ENCODE results near the gene UTS2B. TPM values are rescaled to one million over a fixed set of nuclear protein-coding genes. Genes with fewer than 3 reads are reported as not detected.

UTS2B gene
- total and polyA plus RNA-seq, 4 donors: 0.10 to 0.76 TPM; not detected in 2

- Histone ChIP-seq H3K4me3 (ENCODE audit: low read depth in 1 of 3, low read length in 3 of 3) (no peak overlapping the region), H3K9ac (ENCODE audit: low read depth in 1 of 2, low read length in 2 of 2) (no peak overlapping the region), H3K36me3 (ENCODE audit: control insufficient read depth in 4 of 4, insufficient read depth in 3 of 4, low read depth in 1 of 4, low read length in 3 of 4) (no peaks in the 10 kb centered on the region), H3K4me1 (ENCODE audit: control insufficient read depth in 4 of 4, insufficient read depth in 4 of 4, low read length in 3 of 4) (peaks cover 0 to 12% (median 6%) of the 10 kb centered on the region in 4 donors), H3K27me3 (ENCODE audit: control insufficient read depth in 4 of 4, insufficient read depth in 4 of 4, low read length in 3 of 4) (no peaks in the 10 kb centered on the region), H3K9me3 (ENCODE audit: control insufficient read depth in 4 of 4, low read length in 3 of 4) (no peaks in the 10 kb centered on the region), H3K27ac (ENCODE audit: low read depth in 1 of 2, low read length in 2 of 2) (no peak overlapping the region)
- DNase-seq (ENCODE audit: low spot score): no peak
- TF ChIP-seq SP1 (IDR thresholded peaks at IDR 0.05): no peak
- TF ChIP-seq FOXA1 (IDR thresholded peaks at IDR 0.05): no peak
- no peak for TF ChIP-seq TAF1 (conservative IDR thresholded peaks at IDR 0.05)
- TF ChIP-seq HNF4A (conservative IDR thresholded peaks at IDR 0.05): no peak
These were observed 67.0 kb downstream of the UTS2B start for GRCh38 chr3:191263365-191263764.

- WGBS: 61% methylated on average over 1 of the region's 1 CpG
- no peaks in the 10 kb centered on the region for H3K9me3 ChIP-seq (ENCODE audit: control insufficient read depth in 4 of 4, low read length in 3 of 4)
- H3K27ac ChIP-seq (ENCODE audit: low read depth in 1 of 2, low read length in 2 of 2): no peak overlapping the region
These were observed 67.7 kb downstream of the UTS2B start for GRCh38 chr3:191262650-191263049.

More at GRCh38 chr3:191262650-191263049, 67.7 kb downstream of the UTS2B start:
- Histone ChIP-seq H3K9ac (ENCODE audit: low read depth in 1 of 2, low read length in 2 of 2) (no peak overlapping the region), H3K36me3 (ENCODE audit: control insufficient read depth in 4 of 4, insufficient read depth in 3 of 4, low read depth in 1 of 4, low read length in 3 of 4) (no peaks in the 10 kb centered on the region), H3K4me3 (ENCODE audit: low read depth in 1 of 3, low read length in 3 of 3) (no peak overlapping the region), H3K27me3 (ENCODE audit: control insufficient read depth in 4 of 4, insufficient read depth in 4 of 4, low read length in 3 of 4) (no peaks in the 10 kb centered on the region), H3K4me1 (ENCODE audit: control insufficient read depth in 4 of 4, insufficient read depth in 4 of 4, low read length in 3 of 4) (peaks cover 0 to 12% (median 6%) of the 10 kb centered on the region in 4 donors)
- DNase-seq (ENCODE audit: low spot score): no peak
- no peak for TF ChIP-seq RXRA (IDR thresholded peaks at IDR 0.05)
- TF ChIP-seq FOXA2 (IDR thresholded peaks at IDR 0.05): no peak
- no peak for TF ChIP-seq ZBTB33 (IDR thresholded peaks at IDR 0.05)
- TF ChIP-seq JUND (IDR thresholded peaks at IDR 0.05): no peak
- TF ChIP-seq TAF1 (conservative IDR thresholded peaks at IDR 0.05): no peak
- TF ChIP-seq, protein P1, sequence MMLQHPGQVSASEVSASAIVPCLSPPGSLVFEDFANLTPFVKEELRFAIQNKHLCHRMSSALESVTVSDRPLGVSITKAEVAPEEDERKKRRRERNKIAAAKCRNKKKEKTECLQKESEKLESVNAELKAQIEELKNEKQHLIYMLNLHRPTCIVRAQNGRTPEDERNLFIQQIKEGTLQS (IDR thresholded peaks at IDR 0.05): no peak
- no peak for TF ChIP-seq YY1 (IDR thresholded peaks at IDR 0.05)
- TF ChIP-seq FOXA1 (IDR thresholded peaks at IDR 0.05): no peak
- no peak for TF ChIP-seq SP1 (IDR thresholded peaks at IDR 0.05)
- TF ChIP-seq HNF4G (IDR thresholded peaks at IDR 0.05): no peak
- TF ChIP-seq EGR1 (IDR thresholded peaks at IDR 0.05; ENCODE audit: low read depth in 2 of 2): no peak
- TF ChIP-seq REST (IDR thresholded peaks at IDR 0.05): no peak
- TF ChIP-seq NR2F2 (IDR thresholded peaks at IDR 0.05): no peak
- TF ChIP-seq, protein P2, sequence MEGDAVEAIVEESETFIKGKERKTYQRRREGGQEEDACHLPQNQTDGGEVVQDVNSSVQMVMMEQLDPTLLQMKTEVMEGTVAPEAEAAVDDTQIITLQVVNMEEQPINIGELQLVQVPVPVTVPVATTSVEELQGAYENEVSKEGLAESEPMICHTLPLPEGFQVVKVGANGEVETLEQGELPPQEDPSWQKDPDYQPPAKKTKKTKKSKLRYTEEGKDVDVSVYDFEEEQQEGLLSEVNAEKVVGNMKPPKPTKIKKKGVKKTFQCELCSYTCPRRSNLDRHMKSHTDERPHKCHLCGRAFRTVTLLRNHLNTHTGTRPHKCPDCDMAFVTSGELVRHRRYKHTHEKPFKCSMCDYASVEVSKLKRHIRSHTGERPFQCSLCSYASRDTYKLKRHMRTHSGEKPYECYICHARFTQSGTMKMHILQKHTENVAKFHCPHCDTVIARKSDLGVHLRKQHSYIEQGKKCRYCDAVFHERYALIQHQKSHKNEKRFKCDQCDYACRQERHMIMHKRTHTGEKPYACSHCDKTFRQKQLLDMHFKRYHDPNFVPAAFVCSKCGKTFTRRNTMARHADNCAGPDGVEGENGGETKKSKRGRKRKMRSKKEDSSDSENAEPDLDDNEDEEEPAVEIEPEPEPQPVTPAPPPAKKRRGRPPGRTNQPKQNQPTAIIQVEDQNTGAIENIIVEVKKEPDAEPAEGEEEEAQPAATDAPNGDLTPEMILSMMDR (IDR thresholded peaks at IDR 0.05; ENCODE audit: low read depth, low read length, missing input control): no peak
- no peak for TF ChIP-seq HNF4A (conservative IDR thresholded peaks at IDR 0.05)
- TF ChIP-seq GABPA (IDR thresholded peaks at IDR 0.05 in 1 of 2, conservative IDR thresholded peaks at IDR 0.05 in 1 of 2): no peak
- TF ChIP-seq RAD21 (IDR thresholded peaks at IDR 0.05): no peak

All from liver (tissue), 9 donors.